Vagina (tissue), 2 donors: ENCODE data around the gene SLC28A3. TPM values are rescaled to one million over a fixed set of nuclear protein-coding genes. Genes with fewer than 3 reads are reported as not detected.

Experiments
- DNase-seq, 2 donors: peaks; one replicate each; pipeline ENCODE4 v3.0.0-alpha.2; 2017; ENCODE audit errors: extremely low spot score in 2 of 2
- H3K27ac ChIP-seq: fragments of 200-600 bp; sonication (generic); one replicate; pipeline ENCODE4 v1.5.1; 2019
- H3K27me3 ChIP-seq: fragments of 200-600 bp; sonication (generic); one replicate; pipeline ENCODE4 v1.5.1; 2019
- H3K36me3 ChIP-seq, 2 donors: fragments of 200-600 bp; sonication (generic); one replicate each; pipeline ENCODE4 v1.5.1; 2017 to 2019
- H3K4me1 ChIP-seq: fragments of 200-600 bp; sonication (generic); one replicate; pipeline ENCODE4 v1.5.1; 2019
- H3K4me3 ChIP-seq, 2 donors: fragments of 200-600 bp; sonication (generic); 1 replicate in 1 of 2; 2 replicates in 1 of 2; pipeline ENCODE4 v1.5.1; 2016 to 2019
- H3K9me3 ChIP-seq: fragments of 200-600 bp; sonication (generic); one replicate; pipeline ENCODE4 v1.5.1; 2019
- POLR2A ChIP-seq, 2 donors: fragments of 450-650 bp; IDR thresholded peaks; one replicate each; pipeline ENCODE4 v1.6.1; 2017; ENCODE audit warnings: antibody characterized with exemption in 2 of 2, mild to moderate bottlenecking in 2 of 2, moderate library complexity in 2 of 2
- POLR2AphosphoS5 ChIP-seq, 2 donors: sonication (generic); formaldehyde crosslinking; IDR thresholded peaks; one replicate each; pipeline ENCODE4 v1.9.0; 2017; ENCODE audit warnings: antibody characterized with exemption in 2 of 2, mild to moderate bottlenecking in 2 of 2, low read depth in 1 of 2; ENCODE audit not compliant: insufficient read depth in 1 of 2
- intact Hi-C: fragments of 100-400 bp; cut with DNase I; formaldehyde crosslinking; loops from one replicate; pipeline ENCODE4 v1.15.1; 2023
- total RNA-seq: library from RNA; depleted of rRNA; stranded (reverse); fragments of >200 nt; gene quantifications from one replicate; pipeline ENCODE4 v1.2.3, GENCODE V29; 2016
- TF ChIP-seq, protein P1 (sequence below), 3 experiments: fragments of 450-650 bp in 2 of 3; fragments of 200-600 bp in 1 of 3; sonication (generic) in 1 of 3; IDR thresholded peaks; one replicate each; pipeline ENCODE4 v1.5.1; 2017 to 2019; ENCODE audit warnings: antibody characterized with exemption in 3 of 3, mild to moderate bottlenecking in 2 of 3, moderate library complexity in 2 of 3

The SLC28A3 gene
- total RNA-seq, 1 donor from 2014 or later: 10.3 TPM

DNA sequence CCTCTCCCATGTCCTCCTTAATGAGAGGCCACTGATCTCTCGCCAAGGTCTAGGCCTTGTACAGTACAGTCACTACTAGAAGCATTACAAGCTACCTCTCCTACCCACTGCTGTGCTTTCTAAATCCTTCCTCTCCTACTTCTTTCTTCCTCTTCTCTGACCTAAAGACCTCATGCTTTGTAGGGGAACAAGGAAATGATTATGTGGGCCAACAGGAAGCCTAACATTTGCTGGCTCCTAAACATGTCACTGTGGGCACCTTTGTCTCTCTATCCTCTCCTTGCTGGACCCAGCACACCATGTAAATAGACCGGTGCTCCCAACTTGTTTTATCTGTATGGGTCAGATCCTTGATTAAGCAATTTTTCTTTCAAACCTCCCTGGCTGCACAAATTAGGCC is 16.7 kb downstream of the SLC28A3 start:
- TF ChIP-seq, protein P1, sequence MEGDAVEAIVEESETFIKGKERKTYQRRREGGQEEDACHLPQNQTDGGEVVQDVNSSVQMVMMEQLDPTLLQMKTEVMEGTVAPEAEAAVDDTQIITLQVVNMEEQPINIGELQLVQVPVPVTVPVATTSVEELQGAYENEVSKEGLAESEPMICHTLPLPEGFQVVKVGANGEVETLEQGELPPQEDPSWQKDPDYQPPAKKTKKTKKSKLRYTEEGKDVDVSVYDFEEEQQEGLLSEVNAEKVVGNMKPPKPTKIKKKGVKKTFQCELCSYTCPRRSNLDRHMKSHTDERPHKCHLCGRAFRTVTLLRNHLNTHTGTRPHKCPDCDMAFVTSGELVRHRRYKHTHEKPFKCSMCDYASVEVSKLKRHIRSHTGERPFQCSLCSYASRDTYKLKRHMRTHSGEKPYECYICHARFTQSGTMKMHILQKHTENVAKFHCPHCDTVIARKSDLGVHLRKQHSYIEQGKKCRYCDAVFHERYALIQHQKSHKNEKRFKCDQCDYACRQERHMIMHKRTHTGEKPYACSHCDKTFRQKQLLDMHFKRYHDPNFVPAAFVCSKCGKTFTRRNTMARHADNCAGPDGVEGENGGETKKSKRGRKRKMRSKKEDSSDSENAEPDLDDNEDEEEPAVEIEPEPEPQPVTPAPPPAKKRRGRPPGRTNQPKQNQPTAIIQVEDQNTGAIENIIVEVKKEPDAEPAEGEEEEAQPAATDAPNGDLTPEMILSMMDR (IDR thresholded peaks at IDR 0.05): no peak
- TF ChIP-seq POLR2AphosphoS5 (IDR thresholded peaks at IDR 0.05; ENCODE audit: insufficient read depth in 1 of 2, low read depth in 1 of 2): no peak
- TF ChIP-seq POLR2A (IDR thresholded peaks at IDR 0.05): no peak
- Histone ChIP-seq H3K9me3 (no peaks in the 10 kb centered on the region), H3K27ac (no peak overlapping the region), H3K4me1 (no peaks in the 10 kb centered on the region), H3K36me3 (no peaks in the 10 kb centered on the region), H3K27me3 (no peaks in the 10 kb centered on the region), H3K4me3 (no peak overlapping the region)
- intact Hi-C loops: no loop called here
- DNase-seq: no peak

DNA sequence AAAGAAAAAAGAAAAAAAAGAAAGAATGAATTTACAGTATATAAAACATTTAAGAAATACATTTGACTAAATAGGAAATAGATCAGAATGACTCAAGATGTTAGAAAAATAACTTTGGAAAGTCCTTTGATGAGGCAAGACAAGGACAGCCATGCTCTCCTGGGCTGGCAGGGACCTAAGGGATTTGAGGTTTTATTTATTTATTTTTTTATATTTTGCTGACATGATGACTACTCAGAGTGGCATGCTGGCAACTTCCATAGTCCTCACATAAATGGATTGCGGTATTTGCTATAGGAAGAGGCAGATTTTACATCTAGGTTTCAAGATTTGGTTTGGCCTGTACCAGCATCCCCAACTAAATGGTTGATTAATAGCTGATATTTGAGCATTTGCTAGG is 17.7 kb downstream of the SLC28A3 start:
- no peak for DNase-seq
- no peak overlapping the region for H3K27ac ChIP-seq
- H3K36me3 ChIP-seq: no peaks in the 10 kb centered on the region
- H3K9me3 ChIP-seq: no peaks in the 10 kb centered on the region
- intact Hi-C loops: no loop called here
- no peaks in the 10 kb centered on the region for H3K27me3 ChIP-seq
- TF ChIP-seq POLR2A (IDR thresholded peaks at IDR 0.05) (no peak), POLR2AphosphoS5 (IDR thresholded peaks at IDR 0.05; ENCODE audit: insufficient read depth in 1 of 2, low read depth in 1 of 2) (no peak)
- TF ChIP-seq, protein P1 (IDR thresholded peaks at IDR 0.05): no peak
- no peaks in the 10 kb centered on the region for H3K4me1 ChIP-seq
- no peak overlapping the region for H3K4me3 ChIP-seq

DNA sequence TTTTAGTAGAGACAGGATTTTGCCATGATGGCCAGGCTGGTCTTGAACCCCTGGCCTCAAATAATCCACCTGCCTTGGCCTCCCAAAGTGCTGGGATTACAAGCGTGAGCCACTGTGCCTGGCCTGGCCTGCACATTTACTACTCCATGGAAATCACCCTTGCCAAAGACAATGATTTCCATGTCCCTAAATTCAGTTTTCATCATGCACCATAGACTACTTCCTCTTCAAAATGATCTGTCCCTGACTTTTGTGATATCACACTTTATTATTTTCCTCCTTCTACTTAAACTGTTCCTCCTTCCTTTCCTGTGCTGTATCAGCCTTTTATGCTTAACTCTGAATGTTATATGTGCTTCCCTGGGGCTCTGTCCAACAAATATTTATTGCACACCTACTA is 20.3 kb downstream of the SLC28A3 start:
- Histone ChIP-seq H3K36me3 (no peaks in the 10 kb centered on the region), H3K27ac (no peak overlapping the region), H3K9me3 (no peaks in the 10 kb centered on the region), H3K4me3 (no peak overlapping the region), H3K27me3 (no peaks in the 10 kb centered on the region), H3K4me1 (no peaks in the 10 kb centered on the region)
- no peak for DNase-seq
- intact Hi-C loops: no loop called here
- TF ChIP-seq POLR2AphosphoS5 (IDR thresholded peaks at IDR 0.05; ENCODE audit: insufficient read depth in 1 of 2, low read depth in 1 of 2): no peak
- TF ChIP-seq POLR2A (IDR thresholded peaks at IDR 0.05): no peak
- TF ChIP-seq, protein P1 (IDR thresholded peaks at IDR 0.05): no peak

DNA sequence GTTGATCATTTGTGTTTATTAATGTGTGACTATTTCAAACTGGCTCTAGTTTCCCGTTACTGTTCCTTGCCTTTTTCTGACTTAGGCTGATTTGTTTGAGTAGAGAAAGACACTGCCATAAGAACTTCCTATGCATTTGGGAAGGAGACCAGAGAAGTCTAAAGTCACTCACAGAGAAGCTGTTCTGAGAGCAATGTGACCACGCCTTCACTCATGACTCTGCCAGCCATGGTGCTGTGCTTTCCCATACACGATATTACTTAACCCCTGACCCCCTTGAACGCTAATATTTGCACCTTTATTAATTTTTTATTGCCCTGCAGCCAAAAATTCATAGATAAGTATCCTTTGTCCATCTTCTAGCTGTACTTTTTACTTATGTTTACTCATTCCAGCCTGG is 20.9 kb downstream of the SLC28A3 start:
- intact Hi-C loops: no loop called here
- TF ChIP-seq POLR2A (IDR thresholded peaks at IDR 0.05): no peak
- no peak for TF ChIP-seq POLR2AphosphoS5 (IDR thresholded peaks at IDR 0.05; ENCODE audit: insufficient read depth in 1 of 2, low read depth in 1 of 2)
- TF ChIP-seq, protein P1 (IDR thresholded peaks at IDR 0.05): no peak

DNA sequence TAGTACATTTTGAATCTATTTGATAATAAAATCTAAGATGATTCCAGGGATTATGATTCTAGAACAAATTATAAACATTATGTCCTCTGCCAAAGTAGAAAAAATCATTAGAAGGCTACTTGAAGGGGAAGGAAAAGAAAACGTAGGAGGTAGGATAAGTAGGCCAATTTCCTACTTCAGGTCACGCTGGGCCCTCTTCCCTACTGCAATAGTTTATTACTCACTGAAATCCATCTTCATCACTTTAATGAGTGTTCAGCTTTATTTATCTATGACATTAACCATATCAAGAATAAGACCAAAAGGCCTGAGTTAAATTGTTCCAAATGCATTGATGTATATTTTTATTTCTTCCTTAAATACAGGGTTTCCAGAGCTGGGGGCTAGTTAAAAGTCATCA is 21.6 kb downstream of the SLC28A3 start:
- H3K27me3 ChIP-seq: no peaks in the 10 kb centered on the region
- no peak overlapping the region for H3K4me3 ChIP-seq
- intact Hi-C loops: no loop called here
- TF ChIP-seq POLR2A (IDR thresholded peaks at IDR 0.05): no peak
- no peak for TF ChIP-seq POLR2AphosphoS5 (IDR thresholded peaks at IDR 0.05; ENCODE audit: insufficient read depth in 1 of 2, low read depth in 1 of 2)
- TF ChIP-seq, protein P1 (IDR thresholded peaks at IDR 0.05): no peak
- H3K4me1 ChIP-seq: no peaks in the 10 kb centered on the region
- H3K36me3 ChIP-seq: no peaks in the 10 kb centered on the region
- H3K9me3 ChIP-seq: no peaks in the 10 kb centered on the region
- H3K27ac ChIP-seq: no peak overlapping the region
- DNase-seq: no peak

More for the DNA sequence above, 20.9 kb downstream of the SLC28A3 start:
- Histone ChIP-seq H3K27ac (no peak overlapping the region), H3K4me1 (no peaks in the 10 kb centered on the region), H3K9me3 (no peaks in the 10 kb centered on the region), H3K27me3 (no peaks in the 10 kb centered on the region), H3K4me3 (no peak overlapping the region), H3K36me3 (no peaks in the 10 kb centered on the region)
- no peak for DNase-seq
